Transverse colon (tissue), 4 donors: ENCODE measurements around the gene APCS. TPM values are rescaled to one million over a fixed set of nuclear protein-coding genes. Genes with fewer than 3 reads are reported as not detected.

Source experiments
- DNase-seq: peaks from one replicate; pipeline ENCODE4 v3.0.0-alpha.2; 2019
- H3K27ac ChIP-seq, 4 donors: fragments of 200-600 bp; sonication (generic); 2 replicates each; pipeline ENCODE4 v1.5.1; 2016 to 2018; ENCODE audit warnings: inconsistent platforms in 4 of 4
- H3K27me3 ChIP-seq: fragments of 200-600 bp; sonication (generic); 2 replicates; pipeline ENCODE4 v1.5.1; 2017; ENCODE audit warnings: inconsistent platforms
- H3K36me3 ChIP-seq, 4 donors: fragments of 200-600 bp; sonication (generic); 2 replicates each; pipeline ENCODE4 v1.5.1; 2017 to 2019; ENCODE audit warnings: inconsistent platforms in 4 of 4
- H3K4me1 ChIP-seq, 4 donors: fragments of 200-600 bp; sonication (generic); 2 replicates each; pipeline ENCODE4 v1.5.1; 2017 to 2020; ENCODE audit warnings: inconsistent platforms in 4 of 4
- H3K4me3 ChIP-seq, 4 donors: fragments of 200-600 bp; sonication (generic); 1 replicate in 1 of 4; 2 replicates in 3 of 4; pipeline versions ENCODE4 v1.5.1 to v1.6.1; 2017 to 2019; ENCODE audit warnings: inconsistent platforms in 4 of 4
- H3K9me3 ChIP-seq, 2 donors: fragments of 200-600 bp; sonication (generic); 2 replicates each; pipeline ENCODE4 v1.5.1; 2017 to 2019; ENCODE audit warnings: inconsistent platforms in 2 of 2
- CTCF ChIP-seq, 5 experiments: fragments of 200-600 bp in 3 of 5; fragments of 450-650 bp in 2 of 5; sonication (generic) in 3 of 5; IDR thresholded peaks; 1 replicate in 2 of 5; 2 replicates in 3 of 5; pipeline ENCODE4 v1.5.1; 2016 to 2017; ENCODE audit warnings: antibody characterized with exemption in 5 of 5, inconsistent platforms in 3 of 5, mild to moderate bottlenecking in 2 of 5, moderate library complexity in 1 of 5
- EP300 ChIP-seq: sonication (generic); formaldehyde crosslinking; IDR thresholded peaks from one replicate; pipeline ENCODE4 v1.6.1; 2017; ENCODE audit warnings: antibody characterized with exemption, low read depth
- POLR2A ChIP-seq: fragments of 450-650 bp; IDR thresholded peaks from one replicate; pipeline ENCODE4 v1.6.1; 2016; ENCODE audit warnings: antibody characterized with exemption, mild to moderate bottlenecking, moderate library complexity
- POLR2AphosphoS5 ChIP-seq, 3 donors: sonication (generic); formaldehyde crosslinking; IDR thresholded peaks; one replicate each; pipeline ENCODE4 v1.6.1; 2016; ENCODE audit warnings: antibody characterized with exemption in 3 of 3
- WGBS, 2 donors: methylation state at CpG; one replicate each; pipeline ENCODE4 v1.1.5; 2018; ENCODE audit warnings: low coverage in 1 of 2; 5-methylcytosine and 5-hydroxymethylcytosine counted together
- in situ Hi-C, 4 donors: fragments of 200-750 bp; cut with MboI; loops; one replicate each; pipeline versions ENCODE4 v1.15.0 to v1.15.1; 2017; ENCODE audit warnings: low sequenced_read_pairs in 3 of 4, low pct_ligation_motif_present in 1 of 4, low pct_unique_long_range_greater_than_20kb in 1 of 4
- intact Hi-C: fragments of 100-400 bp; cut with DNase I; formaldehyde crosslinking; loops from one replicate; pipeline ENCODE4 v1.15.1; 2023; ENCODE audit warnings: low total_unique reads
- total RNA-seq, 4 donors: library from RNA; depleted of rRNA; stranded (reverse); fragments of >200 nt; gene quantifications; one replicate each; pipeline ENCODE4 v1.1.0, GENCODE V29; 2016

Gene APCS
- total RNA-seq, 4 donors from 2014 or later: not detected

GRCh38 chr1:159580340-159580739 is 7.3 kb upstream of the APCS start:
- intact Hi-C loops (no loop called here), in situ Hi-C loops (no loop called here)
- Histone ChIP-seq H3K36me3 (no peaks in the 10 kb centered on the region), H3K4me1 (no peaks in the 10 kb centered on the region), H3K4me3 (no peak overlapping the region), H3K9me3 (no peaks in the 10 kb centered on the region), H3K27me3 (no peaks in the 10 kb centered on the region), H3K27ac (no peak overlapping the region)
- WGBS, 2 donors: 37 to 45% methylated on average over 3 of the region's 3 CpGs
- no peak for TF ChIP-seq POLR2A
- TF ChIP-seq EP300: no peak
- TF ChIP-seq POLR2AphosphoS5 (IDR thresholded peaks at IDR 0.05): no peak
- DNase-seq: no peak

GRCh38 chr1:159581422-159581821 is 6.2 kb upstream of the APCS start:
- intact Hi-C loops (no loop called here), in situ Hi-C loops (no loop called here)
- H3K9me3 ChIP-seq: no peaks in the 10 kb centered on the region
- WGBS, 2 donors: 94% methylated on average over 1 of the region's 1 CpG; no CpG with 5 or more reads in 1 of the 2 donors
- H3K27ac ChIP-seq: no peak overlapping the region
- no peak for DNase-seq
- H3K27me3 ChIP-seq: no peaks in the 10 kb centered on the region
- H3K4me1 ChIP-seq: no peaks in the 10 kb centered on the region
- TF ChIP-seq EP300 (no peak), CTCF (IDR thresholded peaks at IDR 0.05) (no peak)
- no peaks in the 10 kb centered on the region for H3K36me3 ChIP-seq
- H3K4me3 ChIP-seq: no peak overlapping the region

GRCh38 chr1:159584536-159584935 is 3.1 kb upstream of the APCS start:
- 29 to 73% methylated on average over 1 to 2 of the region's 2 CpGs for WGBS, 2 donors
- H3K4me3 ChIP-seq: no peak overlapping the region
- in situ Hi-C loops: no loop called here

GRCh38 chr1:159591981-159592380 is 4.4 kb downstream of the APCS start:
- DNase-seq: no peak
- WGBS, 2 donors: 72 to 79% methylated on average over 4 of the region's 4 CpGs
- Histone ChIP-seq H3K9me3 (no peaks in the 10 kb centered on the region), H3K27me3 (no peaks in the 10 kb centered on the region), H3K4me3 (no peak overlapping the region), H3K4me1 (no peaks in the 10 kb centered on the region), H3K36me3 (no peaks in the 10 kb centered on the region), H3K27ac (no peak overlapping the region)
- TF ChIP-seq POLR2AphosphoS5 (IDR thresholded peaks at IDR 0.05): no peak
- TF ChIP-seq EP300: no peak
- no peak for TF ChIP-seq POLR2A
- TF ChIP-seq CTCF (IDR thresholded peaks at IDR 0.05): no peak
- in situ Hi-C loops: no loop called here
- intact Hi-C loops: no loop called here

More at GRCh38 chr1:159584536-159584935, 3.1 kb upstream of the APCS start:
- Histone ChIP-seq H3K27me3 (no peaks in the 10 kb centered on the region), H3K9me3 (no peaks in the 10 kb centered on the region), H3K27ac (no peak overlapping the region), H3K4me1 (no peaks in the 10 kb centered on the region), H3K36me3 (no peaks in the 10 kb centered on the region)
- TF ChIP-seq POLR2A: no peak
- TF ChIP-seq CTCF (IDR thresholded peaks at IDR 0.05): no peak
- no peak for TF ChIP-seq EP300
- TF ChIP-seq POLR2AphosphoS5 (IDR thresholded peaks at IDR 0.05): no peak
- intact Hi-C loops: no loop called here
- no peak for DNase-seq
